HFFc6 (cell line): Measurements from ENCODE around the gene MPZL3. TPM values are rescaled to one million over a fixed set of nuclear protein-coding genes. Genes with fewer than 3 reads are reported as not detected.

Source experiments
- DNase-seq: peaks from one replicate; pipeline ENCODE4 v3.0.0-alpha.2; 2018
- H3K27ac Mint-ChIP-seq: 2 replicates; pipeline ENCODE4 v1.8.0; 2020; ENCODE audit warnings: mild to moderate bottlenecking, mixed read lengths
- H3K27me3 Mint-ChIP-seq: 2 replicates; pipeline ENCODE4 v1.8.0; 2021; ENCODE audit warnings: mild to moderate bottlenecking, moderate library complexity, mixed read lengths; ENCODE audit not compliant: insufficient read depth
- H3K36me3 Mint-ChIP-seq: 2 replicates; pipeline ENCODE4 v1.8.0; 2021; ENCODE audit warnings: low read depth, mixed read lengths
- H3K4me1 Mint-ChIP-seq: 2 replicates; pipeline ENCODE4 v1.8.0; 2020; ENCODE audit warnings: low read depth, mixed read lengths
- H3K4me3 Mint-ChIP-seq: 2 replicates; pipeline ENCODE4 v1.8.0; 2020; ENCODE audit warnings: mild to moderate bottlenecking, moderate library complexity, mixed read lengths
- H3K9me3 Mint-ChIP-seq: 2 replicates; pipeline ENCODE4 v1.8.0; 2020; ENCODE audit warnings: mild to moderate bottlenecking, mixed read lengths
- CTCF ChIP-seq: fragments of 200-600 bp; sonication (generic); IDR thresholded peaks from 2 replicates; pipeline ENCODE4 v1.5.0; 2021; ENCODE audit warnings: antibody characterized with exemption, mild to moderate bottlenecking
- total RNA-seq, 6 experiments: library from RNA; stranded (reverse); fragmentation: NEBNext Ultra II Directional; extraction: Animal tissue kit (Norgen Biotek cat#: 25700); gene quantifications; 2 replicates in 1 of 6; 3 replicates in 5 of 6; pipeline ENCODE4 v1.2.3, GENCODE V29; 2021

MPZL3 gene
- total RNA-seq, 6 experiments from 2014 or later: 0.21 to 0.33 TPM; not detected in 4

- H3K36me3 Mint-ChIP-seq: no peaks in the 10 kb centered on the region
- peaks cover 45% of the 10 kb centered on the region for H3K27me3 Mint-ChIP-seq
- no peak overlapping the region for H3K4me3 Mint-ChIP-seq
- H3K9me3 Mint-ChIP-seq: no peaks in the 10 kb centered on the region
- H3K27ac Mint-ChIP-seq: no peak overlapping the region
- H3K4me1 Mint-ChIP-seq: no peaks in the 10 kb centered on the region; the same call in 1 of the 2 replicates
- no peak for DNase-seq
- TF ChIP-seq CTCF: no peak
Observed at GRCh38 chr11:118243161-118243560, 9.0 kb downstream of the MPZL3 start.

- peaks cover 41% of the 10 kb centered on the region for H3K27me3 Mint-ChIP-seq
- H3K4me1 Mint-ChIP-seq: no peaks in the 10 kb centered on the region; the same call in 1 of the 2 replicates
- no peak overlapping the region for H3K27ac Mint-ChIP-seq
- DNase-seq: no peak
- H3K4me3 Mint-ChIP-seq: no peak overlapping the region
- H3K9me3 Mint-ChIP-seq: no peaks in the 10 kb centered on the region
- H3K36me3 Mint-ChIP-seq: no peaks in the 10 kb centered on the region
- TF ChIP-seq CTCF: no peak
Observed at GRCh38 chr11:118241764-118242098, 10.4 kb downstream of the MPZL3 start.

GRCh38 chr11:118240999-118241763, 11.0 kb downstream of the MPZL3 start:
- no peak overlapping the region for H3K4me3 Mint-ChIP-seq

GRCh38 chr11:118239509-118240205, 12.5 kb downstream of the MPZL3 start:
- Mint-ChIP-seq H3K27me3 (peaks cover 39% of the 10 kb centered on the region), H3K36me3 (no peaks in the 10 kb centered on the region), H3K27ac (no peak overlapping the region), H3K4me1 (no peaks in the 10 kb centered on the region; the same call in 1 of the 2 replicates), H3K4me3 (no peak overlapping the region), H3K9me3 (no peaks in the 10 kb centered on the region)
- DNase-seq: no peak
- no peak for TF ChIP-seq CTCF

More at GRCh38 chr11:118240999-118241763, 11.0 kb downstream of the MPZL3 start:
- Mint-ChIP-seq H3K36me3 (no peaks in the 10 kb centered on the region), H3K27me3 (peaks cover 41% of the 10 kb centered on the region), H3K9me3 (no peaks in the 10 kb centered on the region), H3K27ac (no peak overlapping the region), H3K4me1 (no peaks in the 10 kb centered on the region; the same call in 1 of the 2 replicates)
- DNase-seq: no peak
- TF ChIP-seq CTCF: no peak

GRCh38 chr11:118238929-118239328, 13.2 kb downstream of the MPZL3 start:
- Mint-ChIP-seq H3K4me1 (no peaks in the 10 kb centered on the region; the same call in 1 of the 2 replicates), H3K27ac (no peak overlapping the region), H3K27me3 (peaks cover 34% of the 10 kb centered on the region), H3K36me3 (no peaks in the 10 kb centered on the region), H3K4me3 (no peak overlapping the region), H3K9me3 (no peaks in the 10 kb centered on the region)
- no peak for DNase-seq
- TF ChIP-seq CTCF: no peak
